Motor neuron (in vitro differentiated cells): ENCODE data around the gene ISOC2. TPM values are rescaled to one million over a fixed set of nuclear protein-coding genes. Genes with fewer than 3 reads are reported as not detected.

ENCODE experiments used
- total RNA-seq, 8 experiments: library from RNA; unstranded; fragments of 300-600 nt; gene quantifications; 2 replicates each; pipeline versions ENCODE4 v1.2.3 to v1.2.4, GENCODE V29; 2022

The ISOC2 gene
- total RNA-seq, 8 experiments from 2014 or later, result 35.4 to 82.0 (median 59.1) TPM

Other genes starting within 250 kb of the ISOC2 start
- 1 to 10 TPM in 7 of 8 experiments, under 1 TPM in 1; 0.81 to 3.1 (median 2.2) TPM for gene TMEM86B, start 232.9 kb downstream of the ISOC2 start, total RNA-seq
- gene PPP6R1, start 202.6 kb downstream of the ISOC2 start, total RNA-seq, result 10 to 100 TPM; 18.3 to 77.0 (median 26.7) TPM
- gene HSPBP1, start 181.5 kb downstream of the ISOC2 start, total RNA-seq, result 10 to 100 TPM; 20.6 to 37.3 (median 24.5) TPM
- gene BRSK1, start 177.6 kb downstream of the ISOC2 start, total RNA-seq, result 100 to 1,000 TPM in 1 of 8 experiments, 10 to 100 TPM in 6, 1 to 10 TPM in 1; 1.4 to 102 (median 77.8) TPM
- gene TMEM150B, start 136.3 kb downstream of the ISOC2 start, total RNA-seq, result under 1 TPM in 3 of 8 experiments, not detected in 5; 0.11 to 0.62 (median 0.33) TPM
- gene KMT5C, start 121.8 kb downstream of the ISOC2 start, total RNA-seq, result 10 to 100 TPM in 6 of 8 experiments, 1 to 10 TPM in 2; 8.4 to 25.1 (median 20.9) TPM
- 10 to 100 TPM in 1 of 8 experiments, 1 to 10 TPM in 4, under 1 TPM in 3; 0.55 to 15.3 (median 1.2) TPM for gene COX6B2, start 106.9 kb downstream of the ISOC2 start, total RNA-seq
- gene GARIN5B, start 98.4 kb downstream of the ISOC2 start, total RNA-seq, result under 1 TPM in 6 of 8 experiments, not detected in 2; 0.05 to 0.71 (median 0.14) TPM
- 1 to 10 TPM in 2 of 8 experiments, under 1 TPM in 6; 0.10 to 2.4 (median 0.43) TPM for gene IL11, start 91.2 kb downstream of the ISOC2 start, total RNA-seq
- gene TMEM190, start 84.8 kb downstream of the ISOC2 start, total RNA-seq, result 1 to 10 TPM in 1 of 8 experiments, under 1 TPM in 2, not detected in 5; 0.46 to 8.4 (median 0.58) TPM
- under 1 TPM in 3 of 8 experiments, not detected in 5; 0.23 to 0.40 (median 0.25) TPM for gene TMEM238, start 77.3 kb downstream of the ISOC2 start, total RNA-seq
- 1,000 to 10,000 TPM in 2 of 8 experiments, 100 to 1,000 TPM in 6; 362 to 1,444 (median 673) TPM for gene RPL28, start 75.7 kb downstream of the ISOC2 start, total RNA-seq
- gene UBE2S, start 53.9 kb downstream of the ISOC2 start, total RNA-seq, result 10 to 100 TPM; 21.5 to 86.6 (median 37.8) TPM
- 1 to 10 TPM in 5 of 8 experiments, under 1 TPM in 3; 0.10 to 3.4 (median 1.5) TPM for gene SHISA7, start 18.3 kb downstream of the ISOC2 start, total RNA-seq
- 1 to 10 TPM in 2 of 8 experiments, under 1 TPM in 5, not detected in 1; 0.05 to 1.3 (median 0.72) TPM for gene C19orf85, start 3.1 kb upstream of the ISOC2 start, total RNA-seq
- 1 to 10 TPM; 1.1 to 5.6 (median 3.6) TPM for gene ZNF628, start 15.0 kb upstream of the ISOC2 start, total RNA-seq
- gene NAT14, start 23.5 kb upstream of the ISOC2 start, total RNA-seq, result 10 to 100 TPM; 10.9 to 62.6 (median 48.2) TPM
- gene SSC5D, start 26.8 kb upstream of the ISOC2 start, total RNA-seq, result 1 to 10 TPM in 3 of 8 experiments, under 1 TPM in 5; 0.27 to 3.0 (median 0.63) TPM
- under 1 TPM in 1 of 8 experiments, not detected in 7; 0.18 TPM for gene SBK2, start 75.5 kb upstream of the ISOC2 start, total RNA-seq
- 1 to 10 TPM in 1 of 8 experiments, under 1 TPM in 4, not detected in 3; 0.14 to 1.1 (median 0.31) TPM for gene SBK3, start 83.9 kb upstream of the ISOC2 start, total RNA-seq
- gene ZNF579, start 119.2 kb upstream of the ISOC2 start, total RNA-seq, result 1 to 10 TPM; 3.4 to 9.4 (median 5.0) TPM
- 10 to 100 TPM in 2 of 8 experiments, 1 to 10 TPM in 6; 5.0 to 11.6 (median 8.3) TPM for gene FIZ1, start 137.9 kb upstream of the ISOC2 start, total RNA-seq
- gene ZNF524, start 138.6 kb upstream of the ISOC2 start, total RNA-seq, result 10 to 100 TPM in 1 of 8 experiments, 1 to 10 TPM in 7; 3.7 to 12.3 (median 5.4) TPM
- 1 to 10 TPM in 7 of 8 experiments, under 1 TPM in 1; 0.87 to 6.9 (median 3.5) TPM for gene ZNF865, start 144.0 kb upstream of the ISOC2 start, total RNA-seq
- 1 to 10 TPM; 1.6 to 8.2 (median 4.1) TPM for gene ZNF784, start 162.9 kb upstream of the ISOC2 start, total RNA-seq
- gene ZNF580, start 179.4 kb upstream of the ISOC2 start, total RNA-seq, result 10 to 100 TPM in 6 of 8 experiments, 1 to 10 TPM in 2; 7.9 to 25.0 (median 11.1) TPM
- 10 to 100 TPM; 18.3 to 34.2 (median 24.9) TPM for gene ZNF581, start 182.0 kb upstream of the ISOC2 start, total RNA-seq
- 10 to 100 TPM in 7 of 8 experiments, 1 to 10 TPM in 1; 9.8 to 23.6 (median 13.6) TPM for gene CCDC106, start 186.6 kb upstream of the ISOC2 start, total RNA-seq
- 100 to 1,000 TPM in 7 of 8 experiments, 10 to 100 TPM in 1; 85.3 to 252 (median 133) TPM for gene U2AF2, start 193.4 kb upstream of the ISOC2 start, total RNA-seq
- gene EPN1, start 213.6 kb upstream of the ISOC2 start, total RNA-seq, result 10 to 100 TPM; 21.8 to 79.7 (median 50.3) TPM